PC-9 (cell line): ENCODE results near the gene CELF2. TPM values are rescaled to one million over a fixed set of nuclear protein-coding genes. Genes with fewer than 3 reads are reported as not detected.

Source experiments
- BruUV-seq: library from RNA; stranded (reverse); fragments of 400-500 nt; replicated peaks from 2 replicates; lab custom pipeline; 2021; lab: Mats Ljungman, UMichigan
- CTCF ChIA-PET: fragments of 300-600 bp; sonication (Branson Sonifier 250); formaldehyde crosslinking; loops from one replicate; lab custom pipeline; 2022; ENCODE audit warnings: antibody characterized with exemption; lab: Charles Lee
- POLR2A ChIA-PET: fragments of 300-600 bp; sonication (Branson Sonifier 250); formaldehyde crosslinking; loops from one replicate; lab custom pipeline; 2022; ENCODE audit warnings: antibody characterized with exemption; ENCODE audit not compliant: unreplicated experiment; lab: Charles Lee
- DNase-seq, 2 experiments: peaks; one replicate each; pipeline versions ENCODE4 v3.0.0 to v3.0.0-alpha.2; 2015 to 2022; ENCODE audit warnings: mixed read lengths in 1 of 2
- H2AFZ ChIP-seq: fragments of 200-600 bp; sonication (generic); 2 replicates; pipeline ENCODE4 v1.8.1; 2017; ENCODE audit warnings: antibody characterized with exemption
- H3F3A ChIP-seq: fragments of 200-600 bp; sonication (generic); 2 replicates; pipeline ENCODE4 v1.8.1; 2017; ENCODE audit warnings: antibody characterized with exemption, mild to moderate bottlenecking, low read depth; ENCODE audit not compliant: insufficient read depth
- H3K27ac ChIP-seq: fragments of 200-600 bp; sonication (generic); 2 replicates; pipeline ENCODE4 v1.6.1; 2016; ENCODE audit warnings: mixed run types
- H3K27me3 ChIP-seq: fragments of 200-600 bp; sonication (generic); 2 replicates; pipeline ENCODE4 v1.6.1; 2016; ENCODE audit warnings: low read depth, mixed run types; ENCODE audit not compliant: insufficient read depth
- H3K36me3 ChIP-seq: fragments of 200-600 bp; sonication (generic); 2 replicates; pipeline ENCODE4 v1.6.1; 2016; ENCODE audit warnings: low read depth, mixed run types
- H3K4me1 ChIP-seq: fragments of 200-600 bp; sonication (generic); replicated peaks from 2 replicates; pipeline ENCODE4 v1.6.1; 2016; ENCODE audit warnings: mixed run types; ENCODE audit not compliant: insufficient read depth
- H3K4me2 ChIP-seq: fragments of 200-600 bp; sonication (generic); 2 replicates; pipeline ENCODE4 v1.6.1; 2017; ENCODE audit warnings: mixed run types
- H3K4me3 ChIP-seq: fragments of 200-600 bp; sonication (generic); 2 replicates; pipeline ENCODE4 v1.6.1; 2016; ENCODE audit warnings: mixed run types
- H3K79me2 ChIP-seq: fragments of 200-600 bp; sonication (generic); 2 replicates; pipeline ENCODE4 v1.6.1; 2017; ENCODE audit warnings: low read depth, mixed run types
- H3K9me2 ChIP-seq: fragments of 200-600 bp; sonication (generic); 2 replicates; pipeline ENCODE4 v1.8.1; 2017; ENCODE audit warnings: mild to moderate bottlenecking; ENCODE audit not compliant: insufficient read depth
- H3K9me3 ChIP-seq: fragments of 200-600 bp; sonication (generic); 2 replicates; pipeline ENCODE4 v1.8.1; 2016; ENCODE audit warnings: low read depth; ENCODE audit not compliant: insufficient read depth
- H4K20me1 ChIP-seq: fragments of 200-600 bp; sonication (generic); 2 replicates; pipeline ENCODE4 v1.8.1; 2017; ENCODE audit not compliant: insufficient read depth
- EZH2 ChIP-seq: fragments of 200-600 bp; sonication (generic); IDR thresholded peaks from 2 replicates; pipeline ENCODE4 v1.8.0; 2017; ENCODE audit warnings: antibody characterized with exemption, low read depth
- intact Hi-C: fragments of 100-400 bp; cut with micrococcal nuclease; formaldehyde crosslinking; loops from one replicate; pipeline ENCODE4 v1.10.0; 2022; ENCODE audit not compliant: unreplicated experiment
- total RNA-seq: library from RNA; stranded (reverse); gene quantifications from 2 replicates; pipeline ENCODE4 v1.2.3, GENCODE V29; 2021
- TF ChIP-seq, protein P1 (sequence below): fragments of 200-600 bp; sonication (generic); conservative IDR thresholded peaks from 2 replicates; pipeline ENCODE4 v1.6.1; 2017; ENCODE audit warnings: mixed run types, antibody characterized with exemption, mild to moderate bottlenecking, moderate library complexity

CELF2 gene
- total RNA-seq, 1 experiment from 2014 or later, result not detected

GRCh38 chr10:11260170-11260569 is 242.5 kb downstream of the CELF2 start:
- intact Hi-C loops, result no loop called here
- Histone ChIP-seq H3K4me2 (no peak overlapping the region), H3F3A (no peaks in the 10 kb centered on the region), H3K9me3 (no peaks in the 10 kb centered on the region), H3K9me2 (no peaks in the 10 kb centered on the region), H3K27ac (no peak overlapping the region), H3K4me1 (no peaks in the 10 kb centered on the region), H2AFZ (no peak overlapping the region), H3K79me2 (no peaks in the 10 kb centered on the region), H3K27me3 (peaks cover 56% of the 10 kb centered on the region), H4K20me1 (no peaks in the 10 kb centered on the region), H3K4me3 (no peak overlapping the region), H3K36me3 (no peaks in the 10 kb centered on the region)
- no peak for TF ChIP-seq EZH2
- TF ChIP-seq, protein P1, sequence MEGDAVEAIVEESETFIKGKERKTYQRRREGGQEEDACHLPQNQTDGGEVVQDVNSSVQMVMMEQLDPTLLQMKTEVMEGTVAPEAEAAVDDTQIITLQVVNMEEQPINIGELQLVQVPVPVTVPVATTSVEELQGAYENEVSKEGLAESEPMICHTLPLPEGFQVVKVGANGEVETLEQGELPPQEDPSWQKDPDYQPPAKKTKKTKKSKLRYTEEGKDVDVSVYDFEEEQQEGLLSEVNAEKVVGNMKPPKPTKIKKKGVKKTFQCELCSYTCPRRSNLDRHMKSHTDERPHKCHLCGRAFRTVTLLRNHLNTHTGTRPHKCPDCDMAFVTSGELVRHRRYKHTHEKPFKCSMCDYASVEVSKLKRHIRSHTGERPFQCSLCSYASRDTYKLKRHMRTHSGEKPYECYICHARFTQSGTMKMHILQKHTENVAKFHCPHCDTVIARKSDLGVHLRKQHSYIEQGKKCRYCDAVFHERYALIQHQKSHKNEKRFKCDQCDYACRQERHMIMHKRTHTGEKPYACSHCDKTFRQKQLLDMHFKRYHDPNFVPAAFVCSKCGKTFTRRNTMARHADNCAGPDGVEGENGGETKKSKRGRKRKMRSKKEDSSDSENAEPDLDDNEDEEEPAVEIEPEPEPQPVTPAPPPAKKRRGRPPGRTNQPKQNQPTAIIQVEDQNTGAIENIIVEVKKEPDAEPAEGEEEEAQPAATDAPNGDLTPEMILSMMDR, result no peak
- ChIA-PET CTCF (no interaction called here), POLR2A (no interaction called here)
- no TSS peak for BruUV-seq
- no peak for DNase-seq

DNA sequence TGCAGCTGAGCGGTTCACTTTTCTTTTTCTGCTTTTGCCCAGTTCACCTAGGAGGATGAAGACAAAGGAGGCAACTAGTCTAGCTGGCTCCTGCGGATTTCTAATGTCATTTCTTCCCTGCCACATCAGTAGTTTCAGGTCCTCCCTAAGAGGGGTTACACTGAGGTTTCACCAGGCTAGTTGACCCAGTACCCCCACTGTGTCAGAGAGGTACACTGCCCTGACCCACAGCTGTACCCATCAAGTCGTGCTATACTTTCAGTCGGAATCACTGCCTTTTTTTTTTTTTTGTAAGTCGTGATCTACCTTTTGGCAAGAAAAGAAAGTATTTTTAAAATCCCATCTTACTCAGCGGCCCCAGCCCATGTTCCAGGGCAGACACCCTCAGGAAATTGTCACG is 243.5 kb downstream of the CELF2 start:
- Histone ChIP-seq H3K79me2 (no peaks in the 10 kb centered on the region), H3K4me2 (no peak overlapping the region), H3K9me3 (no peaks in the 10 kb centered on the region), H3K4me1 (no peaks in the 10 kb centered on the region), H2AFZ (no peak overlapping the region), H3K9me2 (no peaks in the 10 kb centered on the region), H3K27ac (no peak overlapping the region), H3K4me3 (no peak overlapping the region), H3F3A (no peaks in the 10 kb centered on the region), H3K27me3 (peaks cover 49% of the 10 kb centered on the region), H3K36me3 (no peaks in the 10 kb centered on the region), H4K20me1 (no peaks in the 10 kb centered on the region)
- no peak for DNase-seq
- BruUV-seq, result no TSS peak
- TF ChIP-seq, protein P1, result no peak
- no peak for TF ChIP-seq EZH2
- intact Hi-C loops, result no loop called here
- CTCF ChIA-PET, result no interaction called here
- POLR2A ChIA-PET, result no interaction called here

GRCh38 chr10:11261687-11262493 is 244.2 kb downstream of the CELF2 start:
- Histone ChIP-seq H3K79me2 (no peaks in the 10 kb centered on the region), H3K27ac (no peak overlapping the region), H3F3A (no peaks in the 10 kb centered on the region), H3K4me3 (no peak overlapping the region), H4K20me1 (no peaks in the 10 kb centered on the region), H3K9me3 (no peaks in the 10 kb centered on the region), H3K27me3 (peaks cover 45% of the 10 kb centered on the region), H3K4me2 (no peak overlapping the region), H3K4me1 (no peaks in the 10 kb centered on the region), H3K36me3 (no peaks in the 10 kb centered on the region), H3K9me2 (no peaks in the 10 kb centered on the region), H2AFZ (no peak overlapping the region)
- TF ChIP-seq, protein P1, result no peak
- TF ChIP-seq EZH2, result no peak
- POLR2A ChIA-PET, result no interaction called here
- CTCF ChIA-PET, result no interaction called here
- intact Hi-C loops, result no loop called here
- BruUV-seq, result no TSS peak
- DNase-seq, result no peak
